Measurements from ENCODE around the gene MT1M. TPM values are rescaled to one million over a fixed set of nuclear protein-coding genes. Genes with fewer than 3 reads are reported as not detected.

The MT1M gene
- total RNA-seq, 4 donors from 2014 or later = 38.5 to 103 (median 53.2) TPM

- 25 to 29% methylated on average over 13 to 14 of the region's 14 CpGs for WGBS, 2 donors
- TF ChIP-seq EP300 (IDR thresholded peaks at IDR 0.05) (no peak), POLR2A (IDR thresholded peaks at IDR 0.05) (no peak)
- TF ChIP-seq, protein P1, sequence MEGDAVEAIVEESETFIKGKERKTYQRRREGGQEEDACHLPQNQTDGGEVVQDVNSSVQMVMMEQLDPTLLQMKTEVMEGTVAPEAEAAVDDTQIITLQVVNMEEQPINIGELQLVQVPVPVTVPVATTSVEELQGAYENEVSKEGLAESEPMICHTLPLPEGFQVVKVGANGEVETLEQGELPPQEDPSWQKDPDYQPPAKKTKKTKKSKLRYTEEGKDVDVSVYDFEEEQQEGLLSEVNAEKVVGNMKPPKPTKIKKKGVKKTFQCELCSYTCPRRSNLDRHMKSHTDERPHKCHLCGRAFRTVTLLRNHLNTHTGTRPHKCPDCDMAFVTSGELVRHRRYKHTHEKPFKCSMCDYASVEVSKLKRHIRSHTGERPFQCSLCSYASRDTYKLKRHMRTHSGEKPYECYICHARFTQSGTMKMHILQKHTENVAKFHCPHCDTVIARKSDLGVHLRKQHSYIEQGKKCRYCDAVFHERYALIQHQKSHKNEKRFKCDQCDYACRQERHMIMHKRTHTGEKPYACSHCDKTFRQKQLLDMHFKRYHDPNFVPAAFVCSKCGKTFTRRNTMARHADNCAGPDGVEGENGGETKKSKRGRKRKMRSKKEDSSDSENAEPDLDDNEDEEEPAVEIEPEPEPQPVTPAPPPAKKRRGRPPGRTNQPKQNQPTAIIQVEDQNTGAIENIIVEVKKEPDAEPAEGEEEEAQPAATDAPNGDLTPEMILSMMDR (IDR thresholded peaks at IDR 0.05) = no peak
- H3K4me3 ChIP-seq = peak overlapping the region; percentile 38 to 60 (median 50)
- peak overlapping the region; percentile 47 to 94 (median 84) for H3K27ac ChIP-seq
- DNase-seq (ENCODE audit: low spot score in 2 of 2) = no peak
- peaks cover 0 to 21% of the 10 kb centered on the region in 2 donors for H3K27me3 ChIP-seq
- no peaks in the 10 kb centered on the region for H3K36me3 ChIP-seq
- H3K9me3 ChIP-seq = no peaks in the 10 kb centered on the region
- peaks cover 0 to 63% (median 13%) of the 10 kb centered on the region in 4 donors for H3K4me1 ChIP-seq
Observed at GRCh38 chr16:56631832-56632155, 665 bp upstream of the MT1M start.

GRCh38 chr16:56632848-56633365, 448 bp downstream of the MT1M start:
- no peaks in the 10 kb centered on the region for H3K9me3 ChIP-seq
- DNase-seq (ENCODE audit: low spot score in 2 of 2) = no peak
- TF ChIP-seq, protein P1 (IDR thresholded peaks at IDR 0.05) = no peak
- no peak for TF ChIP-seq EP300 (IDR thresholded peaks at IDR 0.05)
- no peak for TF ChIP-seq POLR2A (IDR thresholded peaks at IDR 0.05)
- peaks cover 0 to 64% (median 14%) of the 10 kb centered on the region in 4 donors for H3K4me1 ChIP-seq
- peak overlapping the region; percentile 38 to 60 (median 50) for H3K4me3 ChIP-seq
- peaks cover 0 to 29% of the 10 kb centered on the region in 2 donors for H3K27me3 ChIP-seq
- 51% methylated on average over 6 of the region's 6 CpGs for WGBS, 2 donors
- H3K27ac ChIP-seq = peak overlapping the region; percentile 47 to 94 (median 84)
- no peaks in the 10 kb centered on the region for H3K36me3 ChIP-seq

DNA sequence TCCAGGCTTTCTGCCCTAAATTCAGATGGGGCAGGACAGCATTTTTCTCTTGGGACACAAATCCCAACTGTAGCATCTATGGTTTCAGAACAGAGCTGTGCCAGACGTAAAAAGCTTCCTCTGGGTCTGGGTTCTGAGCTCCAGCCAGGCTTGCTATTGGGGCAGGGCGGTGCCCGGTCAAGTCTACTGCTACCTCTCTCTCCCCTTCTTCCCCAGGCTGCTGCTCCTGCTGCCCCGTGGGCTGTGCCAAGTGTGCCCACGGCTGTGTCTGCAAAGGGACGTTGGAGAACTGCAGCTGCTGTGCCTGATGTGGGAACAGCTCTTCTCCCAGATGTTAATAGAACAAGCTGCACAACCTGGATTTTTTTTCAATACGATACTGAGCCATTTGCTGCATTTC, 1.1 kb downstream of the MT1M start:
- Histone ChIP-seq H3K27ac (peak overlapping the region in 3 of 4 donors; percentile 47 to 94 (median 90)), H3K9me3 (no peaks in the 10 kb centered on the region), H3K4me1 (peaks cover 0 to 69% (median 17%) of the 10 kb centered on the region in 4 donors), H3K4me3 (peak overlapping the region; percentile 38 to 60 (median 50)), H3K36me3 (no peaks in the 10 kb centered on the region), H3K27me3 (peaks cover 0 to 36% of the 10 kb centered on the region in 2 donors)
- WGBS, 2 donors = 60 to 68% methylated on average over 6 to 7 of the region's 7 CpGs
- no peak for DNase-seq (ENCODE audit: low spot score in 2 of 2)
- TF ChIP-seq EP300 (IDR thresholded peaks at IDR 0.05) = no peak
- TF ChIP-seq, protein P1 (IDR thresholded peaks at IDR 0.05) = no peak
- TF ChIP-seq POLR2A (IDR thresholded peaks at IDR 0.05) = no peak

GRCh38 chr16:56634715-56635440, 2.4 kb downstream of the MT1M start:
- H3K4me3 ChIP-seq = peak overlapping the region in 2 of 4 donors; percentile 20 to 37
- no peaks in the 10 kb centered on the region for H3K36me3 ChIP-seq
- peak overlapping the region in 2 of 4 donors; percentile 10 to 40 for H3K27ac ChIP-seq
- no peaks in the 10 kb centered on the region for H3K9me3 ChIP-seq
- TF ChIP-seq, protein P1 (IDR thresholded peaks at IDR 0.05) = no peak
- TF ChIP-seq POLR2A (IDR thresholded peaks at IDR 0.05) = no peak
- no peak for TF ChIP-seq EP300 (IDR thresholded peaks at IDR 0.05)
- peaks cover 0 to 47% of the 10 kb centered on the region in 2 donors for H3K27me3 ChIP-seq
- DNase-seq (ENCODE audit: low spot score in 2 of 2) = no peak
- 49 to 52% methylated on average over 47 of the region's 47 CpGs for WGBS, 2 donors
- H3K4me1 ChIP-seq = peaks cover 0 to 70% (median 23%) of the 10 kb centered on the region in 4 donors

DNA sequence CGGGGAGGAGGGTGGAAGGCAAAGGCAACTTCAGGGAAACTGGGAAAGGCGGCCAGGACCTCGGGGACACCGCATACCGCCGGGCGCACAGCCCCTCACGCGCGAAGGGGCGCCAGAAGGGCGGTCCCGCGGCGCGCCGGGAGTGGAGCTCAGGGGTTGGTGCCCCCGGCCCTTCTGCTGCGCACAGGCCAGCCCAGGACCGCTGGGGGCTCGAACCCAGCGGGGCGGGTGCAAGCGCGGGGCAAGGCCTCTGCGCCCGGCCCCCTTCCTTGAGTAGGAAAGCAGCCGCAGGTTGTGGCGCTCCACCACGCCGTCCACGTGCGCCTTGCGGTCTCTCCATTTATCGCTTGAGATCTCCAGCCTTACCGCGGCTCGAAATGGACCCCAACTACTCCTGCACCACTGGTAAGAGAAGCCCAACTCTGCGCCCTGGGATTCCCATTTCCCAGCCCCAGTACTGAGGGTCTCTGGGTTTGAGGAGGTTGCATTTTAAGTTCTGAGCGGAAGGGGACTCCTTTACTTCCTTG, 3.0 kb downstream of the MT1M start:
- WGBS, 2 donors = 28 to 37% methylated on average over 39 of the region's 40 CpGs
- no peaks in the 10 kb centered on the region for H3K9me3 ChIP-seq
- TF ChIP-seq POLR2A (IDR thresholded peaks at IDR 0.05) = no peak
- TF ChIP-seq EP300 (IDR thresholded peaks at IDR 0.05) = no peak
- TF ChIP-seq, protein P1 (IDR thresholded peaks at IDR 0.05) = no peak
- no peak for DNase-seq (ENCODE audit: low spot score in 2 of 2)
- H3K36me3 ChIP-seq = no peaks in the 10 kb centered on the region
- peak overlapping the region in 2 of 4 donors; percentile 10 to 40 for H3K27ac ChIP-seq
- peaks cover 0 to 47% of the 10 kb centered on the region in 2 donors for H3K27me3 ChIP-seq
- peak overlapping the region in 2 of 4 donors; percentile 20 to 37 for H3K4me3 ChIP-seq
- H3K4me1 ChIP-seq = peaks cover 0 to 70% (median 23%) of the 10 kb centered on the region in 4 donors

Data from tibial nerve (tissue), 4 donors.